Measurements from ENCODE around the gene LRAT. TPM values are rescaled to one million over a fixed set of nuclear protein-coding genes. Genes with fewer than 3 reads are reported as not detected.

LRAT gene
- total and polyA plus RNA-seq, 9 of the 15 experiments (the other 6 are each of a cell fraction or from before 2014, with no cell fraction given) = 0.03 to 0.41 (median 0.07) TPM; not detected in 4

DNA sequence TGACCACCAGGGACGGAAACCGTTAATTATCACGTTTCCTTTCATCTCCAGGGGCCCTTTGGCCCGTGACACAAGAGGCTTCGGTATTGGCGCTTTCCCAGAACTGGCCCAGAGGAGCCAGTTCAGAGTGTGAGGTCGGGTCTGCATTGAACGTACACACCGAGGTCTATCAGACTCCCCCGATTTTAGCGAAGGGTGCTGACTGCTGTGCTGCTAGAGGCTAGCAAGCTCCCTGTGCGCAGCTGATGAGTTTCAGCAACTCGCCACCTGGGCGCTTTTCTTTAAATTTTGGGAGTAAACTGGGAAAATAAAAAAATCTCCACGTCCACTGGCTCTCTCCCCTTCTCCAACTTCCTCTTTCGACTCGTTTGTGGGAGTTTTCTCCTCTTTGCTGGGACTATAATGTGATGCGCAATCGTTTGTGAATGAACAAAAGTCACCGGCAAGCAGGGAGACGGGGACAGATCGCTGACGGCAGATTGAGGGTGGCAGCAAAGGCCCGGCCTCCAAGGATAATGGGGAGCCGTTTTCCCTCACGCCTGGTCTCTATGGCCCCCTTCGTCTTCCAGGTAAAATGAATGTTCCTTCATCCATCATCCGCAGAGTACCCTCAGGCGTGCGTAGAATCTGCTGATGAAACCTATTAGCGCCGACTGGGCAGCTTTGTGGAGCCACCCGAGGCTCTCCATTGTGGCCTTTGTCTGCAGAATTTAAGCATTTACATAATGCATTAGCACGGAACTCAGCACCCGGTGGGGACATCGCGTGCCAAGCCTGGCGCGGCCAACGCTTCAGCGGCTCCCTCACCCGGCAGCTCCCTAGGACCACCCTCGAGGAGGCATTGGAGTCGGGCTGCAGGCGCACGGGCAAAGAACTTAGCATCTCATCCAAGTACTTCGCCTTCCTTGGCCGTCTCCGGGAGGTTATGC is 1.6 kb upstream of the LRAT start:
- FAIRE-seq (no peak), DNase-seq (ENCODE audit: extremely low read depth in 1 of 4, low spot score in 3 of 4) (no peak), ATAC-seq (no peak)
- no peaks in the 10 kb centered on the region for H3K79me2 ChIP-seq (ENCODE audit: control insufficient read depth, insufficient read depth, low read length)
- H3K36me3 ChIP-seq (ENCODE audit: control insufficient read depth, insufficient read depth, low read length) = no peaks in the 10 kb centered on the region
- no peak overlapping the region for H3K9ac ChIP-seq (ENCODE audit: insufficient read depth in 1 of 2, low read depth in 2 of 2, low read length in 2 of 2)
- WGBS (ENCODE audit: insufficient coverage, low coverage, missing lambda C conversion rate) = 10% methylated on average over 49 of the region's 49 CpGs
- no peaks in the 10 kb centered on the region for H3K9me1 ChIP-seq (ENCODE audit: control insufficient read depth, insufficient read depth, low read length)
- H4K20me1 ChIP-seq (replicated peaks; ENCODE audit: control insufficient read depth, insufficient read depth, low read length) = no peaks in the 10 kb centered on the region
- BruUV-seq (replicated peaks) = no TSS peak
- no peak overlapping the region for H3K27ac ChIP-seq (ENCODE audit: extremely low read depth, low read depth, low read length)
- H3K4me3 ChIP-seq = no peak overlapping the region
- POLR2A ChIA-PET = interaction anchor here (0.8 kb wide), 1 partner anchor 189 kb away, joined by 4 read pairs; no protein-coding TSS in a partner anchor
- CTCF ChIA-PET (ENCODE audit: low intra/inter-chr PET ratio) = no interaction called here
- in situ Hi-C loops (cut with MboI) (no loop called here), intact Hi-C loops (cut with micrococcal nuclease) (no loop called here)
- no peak for TF ChIP-seq TCF7L2 (IDR thresholded peaks at IDR 0.05; ENCODE audit: low read depth, low read length)
- no peak for TF ChIP-seq SETDB1 (IDR thresholded peaks at IDR 0.05; ENCODE audit: low read length)
- no peak for TF ChIP-seq ZNF347 (CRISPR knock-in tag; IDR thresholded peaks at IDR 0.05; ENCODE audit: low read depth)
- TF ChIP-seq, protein P1, sequence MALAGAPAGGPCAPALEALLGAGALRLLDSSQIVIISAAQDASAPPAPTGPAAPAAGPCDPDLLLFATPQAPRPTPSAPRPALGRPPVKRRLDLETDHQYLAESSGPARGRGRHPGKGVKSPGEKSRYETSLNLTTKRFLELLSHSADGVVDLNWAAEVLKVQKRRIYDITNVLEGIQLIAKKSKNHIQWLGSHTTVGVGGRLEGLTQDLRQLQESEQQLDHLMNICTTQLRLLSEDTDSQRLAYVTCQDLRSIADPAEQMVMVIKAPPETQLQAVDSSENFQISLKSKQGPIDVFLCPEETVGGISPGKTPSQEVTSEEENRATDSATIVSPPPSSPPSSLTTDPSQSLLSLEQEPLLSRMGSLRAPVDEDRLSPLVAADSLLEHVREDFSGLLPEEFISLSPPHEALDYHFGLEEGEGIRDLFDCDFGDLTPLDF (CRISPR knock-in tag; IDR thresholded peaks at IDR 0.05) = no peak
- TF ChIP-seq SMAD1 (IDR thresholded peaks at IDR 0.05; ENCODE audit: low read depth, low read length, partially characterized antibody) = no peak
- no peak for TF ChIP-seq CCNT2 (IDR thresholded peaks at IDR 0.05; ENCODE audit: borderline replicate concordance, extremely low read depth, insufficient read length, low read depth, low read length)
- TF ChIP-seq BRD9 (IDR thresholded peaks at IDR 0.05; ENCODE audit: low read depth, partially characterized antibody) = no peak
- no peak for TF ChIP-seq GATA2 (CRISPR knock-in tag; IDR thresholded peaks at IDR 0.05)
- no peak for TF ChIP-seq GABPB1 (CRISPR knock-in tag; IDR thresholded peaks at IDR 0.05)
- no peak for TF ChIP-seq ZNF77 (CRISPR knock-in tag; IDR thresholded peaks at IDR 0.05)
- no peak for TF ChIP-seq THAP7 (CRISPR knock-in tag; IDR thresholded peaks at IDR 0.05)
- H2AFZ ChIP-seq (ENCODE audit: low read depth, low read length) = no peak overlapping the region
- H3K4me2 ChIP-seq (ENCODE audit: insufficient read depth, low read length) = no peak overlapping the region
- peaks cover 15 to 39% of the 10 kb centered on the region in 2 experiments; a peak in 4 of 5 replicates for H3K27me3 ChIP-seq (ENCODE audit: control insufficient read depth in 2 of 2, insufficient read depth in 2 of 2, low read length in 2 of 2)
- H3K9me3 ChIP-seq (replicated peaks; ENCODE audit: control insufficient read depth, insufficient read depth, low read depth, low read length) = no peaks in the 10 kb centered on the region
- H3K4me1 ChIP-seq (replicated peaks in 1 of 2; ENCODE audit: control insufficient read depth in 2 of 2, insufficient read depth in 2 of 2, low read length in 2 of 2) = peaks cover 0 to 16% of the 10 kb centered on the region in 2 experiments; a peak in 2 of 5 replicates

All from K562 (cell line).